Stimulated activated CD4-positive, alpha-beta T cell treated with anti-CD3 and anti-CD28 coated beads, Interleukin-4, amount 100 ng/mL, for 4 hours (primary cell): ENCODE measurements around the gene TAGLN.
A peak's percentile ranks its signal among the peaks of the same experiment; 100 is the strongest.

Experiments
- DNase-seq, 2 experiments: peaks; one replicate each; pipeline ENCODE4 v3.0.0-alpha.2; 2020

TAGLN gene

DNA sequence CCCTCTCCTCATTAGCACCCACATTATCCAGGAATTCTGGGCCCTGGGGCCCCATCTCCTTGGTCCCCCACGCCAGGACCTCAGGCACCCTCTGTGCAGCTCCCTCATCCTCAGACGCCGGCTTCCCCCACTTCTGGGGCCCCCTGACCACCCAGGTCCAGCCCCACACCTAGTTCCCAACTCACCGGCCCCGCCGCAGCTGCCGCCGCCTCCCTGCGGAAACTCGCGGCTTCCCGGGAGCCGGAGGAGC lies 32.6 kb downstream of the TAGLN start, which contains the start of gene PCSK7:
TSS of gene PCSK7 (minus strand) at position 232 of the 250 bp plus-strand sequence. CDS start 2,229 bp downstream, outside the sequence.
- peak in 1 of 2 experiments; percentile 57 for DNase-seq

- peak; percentile 76 to 78 for DNase-seq
Observed at GRCh38 chr11:117232092-117232878, 33.1 kb downstream of the TAGLN start, which contains the start of gene RNF214. Gene RNF214, plus strand, starts transcription at chr11:117232671. Its CDS starts 1,602 bp downstream, at chr11:117234273.

DNA sequence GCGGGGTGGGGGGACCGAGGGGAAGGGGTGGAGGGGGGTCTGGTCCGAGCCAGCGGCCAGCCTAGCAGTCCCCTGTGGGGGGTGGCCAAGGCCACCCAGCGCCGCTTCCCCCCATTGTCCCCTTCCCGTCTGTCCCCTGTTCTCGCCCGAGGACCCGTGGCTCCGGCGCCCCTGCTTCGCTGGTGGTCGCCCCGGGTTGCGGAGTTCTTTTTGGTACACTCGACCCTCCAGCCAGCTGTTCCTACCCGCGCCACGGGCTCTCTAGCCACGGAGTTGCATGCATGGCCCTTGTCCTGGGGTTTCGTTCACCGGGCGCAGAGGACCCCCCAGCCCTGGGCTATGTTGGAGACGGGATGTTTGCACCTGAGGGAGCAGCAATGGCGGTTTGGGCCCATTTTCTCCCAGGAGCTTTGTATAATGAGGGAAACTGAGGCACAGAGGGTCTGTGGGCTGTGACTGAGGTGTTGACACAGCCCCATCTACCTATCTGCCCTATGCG lies 33.8 kb downstream of the TAGLN start:
- no peak for DNase-seq

DNA sequence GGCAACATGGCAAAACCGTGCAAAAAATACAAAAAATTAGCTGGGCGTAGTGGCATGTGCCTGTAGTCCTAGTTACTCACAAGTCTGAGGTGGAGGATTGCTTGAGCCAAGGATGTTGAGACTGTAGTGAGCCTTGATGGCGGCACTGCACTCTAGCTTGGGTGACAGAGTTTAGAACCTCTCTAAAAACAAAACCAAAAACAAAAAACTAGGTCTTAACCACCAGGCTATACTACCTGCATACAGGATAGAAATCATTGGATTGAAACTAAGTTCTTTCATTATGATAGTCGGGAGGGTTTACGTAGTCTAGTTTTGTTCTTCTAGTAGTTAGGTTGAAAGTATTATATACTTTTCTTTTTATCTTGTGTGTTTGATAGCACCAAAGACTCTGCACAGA lies 39.1 kb downstream of the TAGLN start:
- DNase-seq, result no peak

- no peak for DNase-seq
Observed at GRCh38 chr11:117239295-117239694, 40.1 kb downstream of the TAGLN start.

DNA sequence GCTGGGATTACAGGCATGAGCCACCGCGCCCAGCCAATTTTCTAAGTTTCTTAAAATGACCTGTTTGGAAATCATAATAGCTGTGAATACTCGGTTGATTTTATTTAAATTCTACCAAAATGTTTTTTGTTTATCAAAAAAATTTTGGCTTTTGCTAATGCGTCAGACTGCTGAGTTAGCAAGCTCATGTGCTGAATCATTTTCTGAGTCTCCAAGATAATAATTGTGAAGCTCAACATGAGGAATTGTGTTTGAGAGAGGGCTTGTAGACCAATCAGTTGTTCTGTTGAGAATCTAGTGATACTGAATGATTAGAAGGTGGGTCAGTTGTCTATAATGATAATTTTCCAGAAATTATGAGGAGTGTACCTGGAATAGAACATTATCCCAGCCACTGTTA lies 49.2 kb downstream of the TAGLN start:
- DNase-seq, result no peak

DNA sequence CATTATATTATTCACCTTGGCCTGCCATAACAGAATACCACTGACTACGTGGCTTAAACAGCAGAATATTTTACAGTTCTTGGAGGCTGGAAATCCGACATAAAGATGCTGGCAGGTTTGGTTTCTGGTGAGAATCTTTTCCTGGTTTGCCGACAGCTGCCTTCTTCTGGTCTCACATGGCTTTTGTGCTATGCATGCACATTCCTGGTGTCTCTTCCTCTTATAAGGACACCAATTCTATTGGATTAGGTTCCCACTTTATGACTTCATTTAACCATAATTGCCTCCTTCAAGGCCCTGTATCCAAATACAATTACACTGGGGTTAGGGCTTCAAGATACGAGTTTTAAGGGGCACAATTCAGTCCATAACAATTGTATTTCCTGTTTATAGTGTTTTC lies 50.4 kb downstream of the TAGLN start:
- DNase-seq, result no peak

DNA sequence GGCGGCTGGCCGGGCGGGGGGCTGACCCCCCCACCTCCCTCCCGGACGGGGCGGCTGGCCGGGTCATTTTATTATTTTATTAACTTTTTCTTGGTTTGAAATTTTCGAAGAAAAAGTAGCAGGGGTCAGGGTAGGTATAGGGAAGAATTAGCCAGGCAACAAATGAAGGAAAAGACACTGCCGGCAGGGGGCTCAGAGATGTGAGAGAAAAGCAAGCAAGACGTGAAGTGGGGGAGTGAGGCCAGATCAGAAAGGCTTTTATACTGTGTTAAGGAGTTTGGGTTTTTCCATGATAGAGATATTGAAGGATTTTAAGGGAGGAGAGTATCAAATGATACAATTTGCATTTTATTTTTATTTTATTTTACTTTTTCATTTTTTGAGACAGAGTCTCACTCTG lies 52.3 kb downstream of the TAGLN start:
- DNase-seq, result no peak

GRCh38 chr11:117255966-117256365 lies 56.8 kb downstream of the TAGLN start:
- DNase-seq, result no peak

DNA sequence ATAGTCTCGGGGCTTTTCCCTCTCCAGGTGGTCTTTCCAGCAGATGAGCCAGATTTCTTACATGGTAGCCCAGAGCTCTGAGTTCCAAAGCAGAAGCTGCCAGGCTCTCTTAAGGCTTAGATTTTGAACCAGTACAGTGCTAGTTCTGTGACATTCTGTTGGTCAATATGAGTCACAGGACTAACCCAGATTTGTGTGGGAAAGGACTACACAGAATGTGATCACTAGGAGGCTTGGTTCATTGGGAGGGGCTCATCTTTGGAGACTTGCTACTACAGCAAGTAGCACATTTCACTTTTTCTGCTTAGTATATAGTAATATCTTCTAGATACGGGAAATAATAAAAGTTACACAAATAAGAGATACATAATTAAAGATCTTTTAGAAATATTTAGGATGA lies 57.4 kb downstream of the TAGLN start:
- DNase-seq, result no peak
